Tibial nerve (tissue), 3 donors: ENCODE results near the gene SLC25A13.

Experiments used
- POLR2A ChIP-seq, 2 donors: fragments of 450-650 bp; IDR thresholded peaks; one replicate each; pipeline ENCODE4 v1.6.1; 2017; ENCODE audit warnings: antibody characterized with exemption in 2 of 2, mild to moderate bottlenecking in 2 of 2, moderate library complexity in 2 of 2
- TF ChIP-seq, protein P1 (sequence below), 5 experiments: fragments of 200-600 bp in 3 of 5; fragments of 450-650 bp in 2 of 5; sonication (generic) in 3 of 5; IDR thresholded peaks; one replicate each; pipeline ENCODE4 v1.5.1; 2016 to 2019; ENCODE audit warnings: antibody characterized with exemption in 5 of 5, mild to moderate bottlenecking in 3 of 5, moderate library complexity in 2 of 5

DNA sequence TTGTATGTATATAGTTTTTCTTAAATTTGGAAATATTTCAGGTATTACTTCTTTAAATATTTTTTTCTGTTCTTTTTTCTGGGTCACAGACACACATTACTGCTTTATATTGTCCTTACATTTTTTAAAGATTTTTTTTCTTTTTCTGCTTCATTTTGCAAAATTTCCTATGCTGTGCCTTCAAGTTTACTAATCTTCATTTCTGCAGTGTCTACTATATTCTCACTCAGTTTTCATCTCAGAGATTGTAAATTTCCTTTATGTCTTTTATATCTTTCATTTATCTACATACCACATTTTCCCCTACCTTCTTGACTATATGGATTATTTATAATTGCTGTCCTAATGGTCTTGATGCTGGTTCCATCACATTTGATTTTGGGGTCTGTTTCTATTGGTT, 210.5 kb downstream of the SLC25A13 start:
- TF ChIP-seq, protein P1, sequence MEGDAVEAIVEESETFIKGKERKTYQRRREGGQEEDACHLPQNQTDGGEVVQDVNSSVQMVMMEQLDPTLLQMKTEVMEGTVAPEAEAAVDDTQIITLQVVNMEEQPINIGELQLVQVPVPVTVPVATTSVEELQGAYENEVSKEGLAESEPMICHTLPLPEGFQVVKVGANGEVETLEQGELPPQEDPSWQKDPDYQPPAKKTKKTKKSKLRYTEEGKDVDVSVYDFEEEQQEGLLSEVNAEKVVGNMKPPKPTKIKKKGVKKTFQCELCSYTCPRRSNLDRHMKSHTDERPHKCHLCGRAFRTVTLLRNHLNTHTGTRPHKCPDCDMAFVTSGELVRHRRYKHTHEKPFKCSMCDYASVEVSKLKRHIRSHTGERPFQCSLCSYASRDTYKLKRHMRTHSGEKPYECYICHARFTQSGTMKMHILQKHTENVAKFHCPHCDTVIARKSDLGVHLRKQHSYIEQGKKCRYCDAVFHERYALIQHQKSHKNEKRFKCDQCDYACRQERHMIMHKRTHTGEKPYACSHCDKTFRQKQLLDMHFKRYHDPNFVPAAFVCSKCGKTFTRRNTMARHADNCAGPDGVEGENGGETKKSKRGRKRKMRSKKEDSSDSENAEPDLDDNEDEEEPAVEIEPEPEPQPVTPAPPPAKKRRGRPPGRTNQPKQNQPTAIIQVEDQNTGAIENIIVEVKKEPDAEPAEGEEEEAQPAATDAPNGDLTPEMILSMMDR (IDR thresholded peaks at IDR 0.05), result no peak
- no peak for TF ChIP-seq POLR2A (IDR thresholded peaks at IDR 0.05)
